HEK293T (cell line): Measurements from ENCODE around the gene TARS2.

ENCODE experiments used
- CTCF ChIA-PET: fragments of 350-600 bp; formaldehyde crosslinking; extraction: SDS; loops from one replicate; lab custom pipeline; 2021; ENCODE audit warnings: antibody characterized with exemption, inconsistent platforms; lab: Yijun Ruan, JAX
- POLR2A ChIA-PET: fragments of 350-600 bp; formaldehyde crosslinking; extraction: SDS; loops from one replicate; lab custom pipeline; 2020; ENCODE audit warnings: antibody characterized with exemption, inconsistent platforms; lab: Yijun Ruan, JAX
- DNase-seq: peaks from one replicate; pipeline ENCODE4 v3.0.0; 2012; ENCODE audit warnings: mixed read lengths; ENCODE audit errors: extremely low spot score
- ARNT ChIP-seq: fragments of 450-650 bp; IDR thresholded peaks from 2 replicates; pipeline ENCODE4 v1.6.1; 2017; ENCODE audit warnings: mild to moderate bottlenecking
- BHLHE40 ChIP-seq: fragments of 450-650 bp; IDR thresholded peaks from 2 replicates; pipeline ENCODE4 v1.6.1; 2016; ENCODE audit warnings: mild to moderate bottlenecking, moderate library complexity, borderline replicate concordance
- CTBP1 ChIP-seq: fragments of 450-650 bp; IDR thresholded peaks from 2 replicates; pipeline ENCODE4 v1.6.1; 2016; ENCODE audit warnings: borderline replicate concordance
- ELF4 ChIP-seq: fragments of 450-650 bp; IDR thresholded peaks from 2 replicates; pipeline ENCODE4 v1.6.1; 2017; ENCODE audit warnings: antibody characterized with exemption
- FOXA1 ChIP-seq: fragments of 450-650 bp; IDR thresholded peaks from 2 replicates; pipeline ENCODE4 v1.6.1; 2016; ENCODE audit warnings: mild to moderate bottlenecking
- FOXK2 ChIP-seq: fragments of 450-650 bp; IDR thresholded peaks from 2 replicates; pipeline ENCODE4 v1.6.1; 2016; ENCODE audit warnings: mild to moderate bottlenecking
- FOXM1 ChIP-seq: fragments of 450-650 bp; IDR thresholded peaks from 2 replicates; pipeline ENCODE4 v1.6.1; 2017; ENCODE audit warnings: mild to moderate bottlenecking, borderline replicate concordance
- HDGF ChIP-seq: fragments of 450-650 bp; IDR thresholded peaks from 2 replicates; pipeline ENCODE4 v1.6.1; 2017; ENCODE audit warnings: antibody characterized with exemption, borderline replicate concordance
- L3MBTL2 ChIP-seq: fragments of 450-650 bp; conservative IDR thresholded peaks from 2 replicates; pipeline ENCODE4 v1.6.1; 2016; ENCODE audit warnings: mild to moderate bottlenecking
- LEF1 ChIP-seq: fragments of 450-650 bp; IDR thresholded peaks from 2 replicates; pipeline ENCODE4 v1.6.1; 2017; ENCODE audit warnings: mild to moderate bottlenecking, borderline replicate concordance
- NFRKB ChIP-seq: fragments of 450-650 bp; IDR thresholded peaks from 2 replicates; pipeline ENCODE4 v1.6.1; 2016; ENCODE audit warnings: mild to moderate bottlenecking, moderate library complexity
- PKNOX1 ChIP-seq: fragments of 450-650 bp; IDR thresholded peaks from 2 replicates; pipeline ENCODE4 v1.6.1; 2016
- SP1 ChIP-seq: fragments of 450-650 bp; IDR thresholded peaks from 2 replicates; pipeline ENCODE4 v1.6.1; 2017
- SUZ12 ChIP-seq: fragments of 450-650 bp; IDR thresholded peaks from 2 replicates; pipeline ENCODE4 v1.6.1; 2016; ENCODE audit warnings: mild to moderate bottlenecking
- TARDBP ChIP-seq: fragments of 450-650 bp; IDR thresholded peaks from 2 replicates; pipeline ENCODE4 v1.6.1; 2016
- ZNF384 ChIP-seq: fragments of 450-650 bp; IDR thresholded peaks from 2 replicates; pipeline ENCODE4 v1.6.1; 2016

Gene TARS2

DNA sequence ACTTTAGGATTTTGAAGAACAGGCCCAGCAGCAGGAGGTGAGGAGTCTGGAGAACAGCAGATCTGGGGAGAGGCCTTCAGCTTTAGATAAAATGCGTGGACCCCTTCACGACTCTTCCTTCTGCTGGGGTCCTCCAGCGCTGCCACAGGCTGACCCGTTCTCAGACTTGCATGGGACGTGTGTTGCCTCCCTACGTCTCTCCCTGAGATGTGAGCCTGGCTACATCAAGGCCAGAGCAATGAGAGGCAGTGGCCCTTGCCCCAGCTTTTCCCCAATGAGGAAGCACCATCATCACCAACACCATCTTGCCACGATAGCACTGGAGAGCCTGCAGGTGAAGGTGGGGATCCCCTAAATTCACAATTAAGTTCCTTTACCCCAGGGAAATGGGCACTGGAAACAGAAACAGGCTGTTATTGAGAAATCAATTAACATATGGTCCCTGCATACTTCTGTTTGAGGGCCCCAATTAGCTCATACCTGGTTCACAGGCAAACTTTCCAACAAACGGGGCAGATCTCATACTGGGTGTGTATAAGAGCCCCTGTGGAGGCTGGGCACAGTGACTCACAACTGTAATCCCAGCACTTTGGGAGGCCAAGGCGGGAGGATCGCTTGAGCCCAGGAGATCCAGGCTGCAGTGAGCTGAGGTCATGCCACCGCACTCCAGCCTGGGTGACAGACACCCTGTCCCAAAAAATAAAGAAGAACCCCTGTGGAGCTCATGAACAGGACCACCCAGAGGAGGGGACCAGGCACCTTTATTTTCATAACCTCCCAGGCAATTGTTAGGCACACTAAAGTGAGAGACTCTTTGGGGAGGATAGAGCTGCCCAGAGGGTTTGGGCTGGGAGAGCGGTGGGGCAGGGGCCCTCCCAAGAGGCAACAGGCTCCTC is 49.9 kb downstream of the TARS2 start:
- DNase-seq, result no peak
- ChIA-PET POLR2A (interaction anchor here (1.7 to 2.6 kb wide), 2 partner anchors 21 to 92 kb away, joined by 7 to 8 read pairs; partner anchors contain the start of genes ENSA and FALEC), CTCF (interaction anchor here (0.7 to 2.0 kb wide), 6 partner anchors 8 to 264 kb away, joined by 3 to 7 read pairs (median 3); partner anchors contain the start of gene FALEC)
- TF ChIP-seq BHLHE40 (no peak), FOXK2 (no peak), FOXM1 (no peak), LEF1 (no peak), ZNF384 (no peak), L3MBTL2 (no peak), ELF4 (no peak), SUZ12 (no peak), PKNOX1 (no peak), CTBP1 (no peak)

GRCh38 chr1:150537732-150538684 is 50.8 kb downstream of the TARS2 start:
- POLR2A ChIA-PET, result interaction anchor here (0.6 to 2.6 kb wide), 4 partner anchors 22 to 91 kb away, joined by 3 to 8 read pairs (median 6); partner anchors contain the start of genes ENSA and FALEC
- CTCF ChIA-PET, result interaction anchor here (0.7 to 2.0 kb wide), 7 partner anchors 9 to 265 kb away, joined by 3 to 7 read pairs (median 3); no protein-coding TSS in a partner anchor
- TF ChIP-seq ZNF384 (no peak), TARDBP (no peak), SUZ12 (no peak), FOXM1 (no peak), BHLHE40 (no peak), FOXK2 (no peak), ELF4 (no peak), ARNT (no peak)
- DNase-seq, result no peak

DNA sequence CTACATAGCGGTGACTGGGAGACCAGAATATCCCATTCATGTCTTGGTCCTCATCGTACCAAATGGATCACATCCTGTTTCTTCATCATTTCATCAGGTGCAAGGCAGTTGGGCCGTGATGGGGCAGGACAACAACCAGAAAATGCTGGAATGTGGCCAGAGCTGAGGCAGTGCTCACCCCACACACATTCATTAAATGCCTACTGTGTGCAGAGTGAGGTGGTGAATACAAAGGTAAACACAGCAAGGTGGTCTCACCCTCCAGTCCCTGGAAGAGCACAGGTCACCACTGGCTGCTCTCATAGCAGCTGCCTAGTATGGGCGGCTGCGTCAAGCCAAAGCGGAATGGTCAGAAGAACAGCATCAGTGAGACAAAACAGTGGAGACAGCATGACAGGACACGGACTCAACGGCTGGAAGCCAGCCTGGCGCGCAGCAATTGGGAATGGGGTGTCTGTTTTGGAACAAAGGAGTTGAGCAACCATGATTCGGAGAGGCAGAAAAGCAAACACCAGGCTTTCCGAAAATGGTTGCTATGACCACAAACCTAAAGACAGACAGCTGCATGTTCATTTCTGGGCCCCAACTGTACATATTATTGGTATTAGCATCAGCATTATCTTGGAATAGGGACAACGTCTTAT is 56.4 kb downstream of the TARS2 start:
- TF ChIP-seq FOXA1 (no peak), ARNT (no peak), SUZ12 (no peak), LEF1 (no peak), ZNF384 (no peak), NFRKB (no peak)
- ChIA-PET POLR2A (interaction anchor here (1.4 to 1.6 kb wide), 2 partner anchors 27 to 85 kb away, joined by 4 to 5 read pairs; partner anchors contain the start of gene ENSA), CTCF (interaction anchor here (0.6 to 1.6 kb wide), 4 partner anchors 17 to 945 kb away, joined by 3 to 5 read pairs (median 3); no protein-coding TSS in a partner anchor)
- DNase-seq, result no peak

DNA sequence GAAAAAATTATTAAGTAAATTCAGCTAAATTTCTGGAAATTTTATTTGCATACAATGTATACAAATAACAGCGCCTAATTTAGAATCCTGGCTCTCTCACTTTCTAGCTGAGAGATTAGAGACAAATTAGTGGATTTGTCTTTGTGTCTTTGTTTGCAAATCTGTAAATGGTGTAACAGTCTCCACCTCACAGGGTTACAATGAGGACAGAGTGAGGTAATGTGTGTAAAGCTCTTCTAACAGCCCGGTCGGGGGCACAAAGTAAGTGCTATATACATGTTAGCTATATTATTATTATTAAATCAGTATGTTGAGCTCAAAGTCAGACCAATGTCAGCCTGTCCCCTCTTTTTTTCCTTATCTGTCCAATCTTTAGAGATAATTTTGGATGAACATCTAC is 57.0 kb downstream of the TARS2 start:
- CTCF ChIA-PET, result interaction anchor here (0.6 to 1.6 kb wide), 5 partner anchors 11 to 944 kb away, joined by 3 to 11 read pairs (median 4); no protein-coding TSS in a partner anchor
- no peak for TF ChIP-seq FOXK2
- TF ChIP-seq NFRKB, result no peak
- TF ChIP-seq ELF4, result no peak
- no peak for TF ChIP-seq LEF1
- no peak for TF ChIP-seq SUZ12
- no peak for TF ChIP-seq L3MBTL2

GRCh38 chr1:150545486-150546032 is 58.3 kb downstream of the TARS2 start:
- ChIA-PET POLR2A (interaction anchor here (1.6 kb wide), 1 partner anchor 29 kb away, joined by 4 read pairs; no protein-coding TSS in a partner anchor), CTCF (interaction anchor here (0.5 to 1.2 kb wide), 3 partner anchors 13 to 191 kb away, joined by 4 to 11 read pairs (median 4); no protein-coding TSS in a partner anchor)
- TF ChIP-seq SUZ12, result no peak
- TF ChIP-seq FOXA1, result no peak
- TF ChIP-seq TARDBP, result no peak
- no peak for TF ChIP-seq HDGF
- TF ChIP-seq FOXM1, result no peak
- no peak for TF ChIP-seq CTBP1
- TF ChIP-seq LEF1, result no peak
- TF ChIP-seq ARNT, result no peak
- no peak for TF ChIP-seq ZNF384
- no peak for TF ChIP-seq NFRKB
- TF ChIP-seq SP1, result no peak
- TF ChIP-seq FOXK2, result no peak
- TF ChIP-seq PKNOX1, result no peak
- no peak for TF ChIP-seq L3MBTL2
- TF ChIP-seq BHLHE40, result no peak
- no peak for TF ChIP-seq ELF4
- no peak for DNase-seq

More for the DNA sequence above, 57.0 kb downstream of the TARS2 start:
- DNase-seq, result no peak
- POLR2A ChIA-PET, result interaction anchor here (1.4 to 1.6 kb wide), 2 partner anchors 28 to 85 kb away, joined by 4 to 5 read pairs; partner anchors contain the start of gene ENSA
